OCI-LY7 (cell line): ENCODE measurements around the gene ZNF324B.

ENCODE experiments used
- CTCF ChIP-seq: fragments of 200-600 bp; sonication (generic); conservative IDR thresholded peaks from 2 replicates; pipeline ENCODE4 v1.5.1; 2014; ENCODE audit warnings: mild to moderate bottlenecking, antibody characterized with exemption, low read length, moderate library complexity, mixed read lengths
- EZH2phosphoT487 ChIP-seq: fragments of 200-600 bp; sonication (generic); IDR thresholded peaks from 2 replicates; pipeline ENCODE4 v1.6.1; 2018; ENCODE audit warnings: low read depth, borderline replicate concordance, mild to moderate bottlenecking, mixed run types, antibody characterized with exemption, low read length, moderate library complexity, mixed read lengths

- TF ChIP-seq EZH2phosphoT487 (no peak), CTCF (no peak)
Measured at GRCh38 chr19:58477130-58477529, 25.7 kb downstream of the ZNF324B start.
